Skeletal muscle satellite cell (primary cell): Measurements from ENCODE around the gene SLC6A3.

Experiments used
- H3K27me3 ChIP-seq: 2 replicates; pipeline ENCODE4 v1.7.0; 2013; ENCODE audit warnings: low read length; ENCODE audit not compliant: control insufficient read depth, insufficient read depth
- H3K36me3 ChIP-seq: 2 replicates; pipeline ENCODE4 v1.7.0; 2013; ENCODE audit warnings: mild to moderate bottlenecking, control low read depth, low read length; ENCODE audit not compliant: insufficient read depth
- H3K4me1 ChIP-seq: 2 replicates; pipeline ENCODE4 v1.7.0; 2013; ENCODE audit warnings: low read length; ENCODE audit not compliant: control insufficient read depth, insufficient read depth
- H3K4me2 ChIP-seq: 2 replicates; pipeline ENCODE4 v1.7.0; 2013; ENCODE audit warnings: mild to moderate bottlenecking, low read length
- H3K4me3 ChIP-seq: 2 replicates; pipeline ENCODE4 v1.7.0; 2013; ENCODE audit warnings: low read length
- H3K9ac ChIP-seq: 2 replicates; pipeline ENCODE4 v1.7.0; 2013; ENCODE audit warnings: mild to moderate bottlenecking, low read depth, low read length, moderate library complexity
- H3K9me3 ChIP-seq: replicated peaks from 2 replicates; pipeline ENCODE4 v1.7.0; 2013; ENCODE audit warnings: mild to moderate bottlenecking, control low read depth, low read length

SLC6A3 gene

GRCh38 chr5:1468247-1468612, 23.0 kb upstream of the SLC6A3 start:
- no peak overlapping the region for H3K4me2 ChIP-seq
- H3K9ac ChIP-seq = no peak overlapping the region
- H3K27me3 ChIP-seq = no peaks in the 10 kb centered on the region
- no peaks in the 10 kb centered on the region for H3K4me1 ChIP-seq
- H3K36me3 ChIP-seq = peaks cover 30% of the 10 kb centered on the region
- no peaks in the 10 kb centered on the region for H3K9me3 ChIP-seq
- no peak overlapping the region for H3K4me3 ChIP-seq

- H3K4me2 ChIP-seq = no peak overlapping the region
- H3K9ac ChIP-seq = no peak overlapping the region
- no peaks in the 10 kb centered on the region for H3K4me1 ChIP-seq
- H3K9me3 ChIP-seq = no peaks in the 10 kb centered on the region
- peaks cover 31% of the 10 kb centered on the region for H3K36me3 ChIP-seq
- no peak overlapping the region for H3K4me3 ChIP-seq
- H3K27me3 ChIP-seq = no peaks in the 10 kb centered on the region
Measured at GRCh38 chr5:1467341-1468246, 22.4 kb upstream of the SLC6A3 start.

DNA sequence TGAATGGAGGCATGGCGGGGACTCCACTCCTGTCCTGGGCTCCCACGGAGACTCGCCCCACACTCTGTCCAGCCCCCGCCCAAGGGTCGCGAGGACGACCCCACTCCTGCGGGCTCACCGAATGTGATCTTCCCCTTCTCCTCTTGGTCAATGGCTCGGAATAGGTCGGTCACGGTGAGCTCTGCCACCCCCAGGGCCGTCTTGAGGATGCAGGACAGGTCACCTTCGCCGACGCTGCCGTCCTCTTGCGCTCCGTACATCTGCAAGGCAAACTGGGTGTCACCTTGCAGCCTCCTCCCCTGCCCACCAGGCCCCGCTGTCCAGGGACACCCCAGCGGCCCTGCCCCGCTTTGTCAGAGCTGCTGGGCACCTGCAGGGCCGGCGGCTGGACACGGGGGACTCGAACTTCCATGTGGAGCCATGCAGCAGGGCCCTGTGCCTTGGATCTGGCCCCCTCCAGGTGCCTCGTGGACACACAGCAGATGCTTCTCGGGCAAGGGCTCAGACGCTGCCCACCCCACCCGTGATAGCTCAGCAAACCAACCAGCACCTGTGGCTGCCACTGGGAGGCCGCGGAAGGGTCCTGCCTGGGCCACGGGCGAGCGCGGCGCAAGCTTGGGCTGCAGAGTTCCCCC, 21.5 kb upstream of the SLC6A3 start:
- no peak overlapping the region for H3K4me2 ChIP-seq
- no peaks in the 10 kb centered on the region for H3K27me3 ChIP-seq
- H3K4me3 ChIP-seq = no peak overlapping the region
- H3K9ac ChIP-seq = no peak overlapping the region
- no peaks in the 10 kb centered on the region for H3K4me1 ChIP-seq
- no peaks in the 10 kb centered on the region for H3K9me3 ChIP-seq
- peaks cover 35% of the 10 kb centered on the region for H3K36me3 ChIP-seq

DNA sequence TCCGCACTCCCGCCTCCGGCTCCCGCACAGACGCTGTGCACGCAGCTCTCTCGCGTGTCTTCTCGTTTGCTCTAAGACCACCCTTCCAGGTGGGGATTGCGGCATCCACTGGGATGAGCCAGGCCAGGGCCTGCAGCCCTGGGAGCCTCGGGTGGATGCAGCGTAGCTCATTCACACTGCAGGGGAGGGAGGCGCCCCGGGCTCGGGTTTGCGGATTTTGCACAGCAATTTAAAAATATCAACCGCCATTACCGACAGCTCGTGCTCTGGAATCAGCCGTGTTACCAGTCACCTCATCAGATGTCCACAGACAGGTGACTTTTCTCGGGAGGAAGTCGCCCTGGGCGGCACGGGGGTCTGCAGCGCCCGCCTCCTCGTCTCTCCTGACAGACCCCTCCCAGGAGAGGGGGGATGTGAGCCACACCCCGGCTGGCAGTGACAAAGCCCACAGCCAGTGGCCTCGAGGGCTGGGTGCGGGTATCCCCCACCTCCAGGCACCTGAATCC, 20.8 kb upstream of the SLC6A3 start:
- Histone ChIP-seq H3K27me3 (no peaks in the 10 kb centered on the region), H3K4me2 (no peak overlapping the region), H3K4me3 (no peak overlapping the region), H3K9ac (no peak overlapping the region), H3K4me1 (no peaks in the 10 kb centered on the region), H3K9me3 (no peaks in the 10 kb centered on the region), H3K36me3 (peaks cover 40% of the 10 kb centered on the region)

DNA sequence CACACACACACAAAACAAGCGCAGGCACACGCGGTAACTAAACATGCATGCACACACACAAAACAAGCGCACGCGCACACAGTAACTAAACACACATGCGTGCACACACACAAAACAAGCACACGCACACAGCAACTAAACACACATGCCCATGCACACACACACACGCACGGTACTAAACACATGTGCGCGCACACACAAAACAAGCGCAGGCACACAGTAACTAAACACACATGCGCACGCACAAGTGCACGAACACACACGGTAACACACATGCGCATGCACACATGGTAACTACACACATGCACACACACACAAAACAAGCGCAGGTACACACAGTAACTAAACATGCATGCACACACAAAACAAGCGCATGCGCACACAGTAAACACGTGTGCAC, 19.9 kb upstream of the SLC6A3 start:
- no peak overlapping the region for H3K9ac ChIP-seq
- H3K27me3 ChIP-seq = no peaks in the 10 kb centered on the region
- no peak overlapping the region for H3K4me2 ChIP-seq
- no peak overlapping the region for H3K4me3 ChIP-seq
- no peaks in the 10 kb centered on the region for H3K9me3 ChIP-seq
- H3K4me1 ChIP-seq = no peaks in the 10 kb centered on the region
- H3K36me3 ChIP-seq = peaks cover 40% of the 10 kb centered on the region

DNA sequence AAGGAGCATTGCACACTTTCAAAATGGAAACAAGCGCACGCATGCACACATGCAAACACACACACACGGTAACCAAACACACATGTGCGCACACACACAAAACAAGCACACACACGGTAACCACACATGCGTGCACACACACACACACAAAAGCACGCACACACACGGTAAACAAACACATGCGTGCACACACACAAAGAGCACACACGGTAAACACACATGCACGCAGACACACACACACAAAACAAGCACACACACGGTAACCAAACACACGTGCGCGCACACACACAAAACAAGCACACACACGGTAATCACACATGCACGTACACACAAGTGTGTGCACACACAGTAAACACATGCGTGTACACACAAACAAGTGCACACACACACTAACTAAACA, 19.3 kb upstream of the SLC6A3 start:
- Histone ChIP-seq H3K4me1 (no peaks in the 10 kb centered on the region), H3K4me2 (no peak overlapping the region), H3K9ac (no peak overlapping the region), H3K27me3 (no peaks in the 10 kb centered on the region), H3K9me3 (no peaks in the 10 kb centered on the region), H3K4me3 (no peak overlapping the region), H3K36me3 (peaks cover 40% of the 10 kb centered on the region)

GRCh38 chr5:1464096-1464446, 18.8 kb upstream of the SLC6A3 start:
- Histone ChIP-seq H3K4me1 (no peaks in the 10 kb centered on the region), H3K9me3 (no peaks in the 10 kb centered on the region), H3K9ac (no peak overlapping the region), H3K4me3 (no peak overlapping the region), H3K36me3 (peaks cover 40% of the 10 kb centered on the region), H3K27me3 (no peaks in the 10 kb centered on the region), H3K4me2 (no peak overlapping the region)

DNA sequence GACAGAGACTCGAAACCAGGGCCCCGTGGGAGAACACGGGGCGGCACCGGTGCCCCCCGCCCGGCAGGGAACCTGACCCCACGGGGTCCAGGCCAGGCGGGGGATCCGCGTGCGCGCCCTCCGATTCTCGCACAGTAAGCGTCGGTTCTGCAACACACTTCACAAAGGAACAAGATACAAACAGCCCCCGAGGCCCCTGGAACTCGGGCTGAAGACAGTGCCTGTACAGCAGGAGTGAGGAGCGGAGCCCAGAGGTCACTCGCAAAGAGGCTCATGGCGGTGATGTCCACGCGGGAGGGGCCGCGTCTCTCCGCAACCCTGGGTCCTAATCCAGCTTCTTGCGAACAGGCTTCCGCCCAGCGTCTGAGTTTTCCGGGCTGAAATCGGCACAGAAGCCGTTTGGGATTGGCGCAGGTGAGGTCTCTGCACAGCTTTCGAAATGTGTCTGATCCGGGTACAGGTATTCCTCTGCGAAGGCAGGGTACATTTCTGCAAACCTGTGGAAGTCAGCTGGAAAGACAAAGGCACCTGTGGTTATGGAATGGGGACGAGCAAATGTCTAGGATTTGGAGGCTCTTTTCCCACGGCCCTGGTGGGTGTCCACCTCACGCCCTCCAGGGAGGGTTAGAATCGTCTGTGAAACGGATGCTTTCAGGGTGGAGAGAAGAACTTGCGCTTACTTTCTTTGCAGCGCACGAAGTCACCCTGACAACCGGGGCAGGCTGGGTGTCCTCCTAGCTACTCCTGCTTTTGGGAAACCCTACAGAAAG, 18.3 kb upstream of the SLC6A3 start:
- Histone ChIP-seq H3K9ac (no peak overlapping the region), H3K4me3 (no peak overlapping the region), H3K27me3 (no peaks in the 10 kb centered on the region), H3K9me3 (no peaks in the 10 kb centered on the region), H3K36me3 (peaks cover 40% of the 10 kb centered on the region), H3K4me1 (no peaks in the 10 kb centered on the region), H3K4me2 (no peak overlapping the region)

DNA sequence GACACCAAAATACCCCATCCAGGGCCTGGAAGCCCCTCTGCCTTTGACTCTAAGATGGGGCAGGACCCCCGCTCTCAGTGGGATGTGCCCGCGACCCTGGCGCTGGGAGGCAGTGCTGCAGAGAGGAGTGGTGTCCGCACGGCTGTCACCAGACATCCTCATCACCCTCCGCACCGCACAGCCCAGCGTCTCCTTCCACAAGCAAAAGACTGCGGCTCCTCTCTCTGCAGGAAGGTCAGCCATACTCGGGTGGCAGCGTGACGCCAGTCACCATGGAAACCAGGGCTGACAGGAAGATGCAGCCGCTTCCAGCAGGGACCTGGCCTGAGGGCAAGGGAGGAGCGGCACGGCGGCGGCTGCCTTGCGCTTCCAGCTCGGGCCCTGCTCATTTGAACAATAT, 17.1 kb upstream of the SLC6A3 start:
- Histone ChIP-seq H3K4me2 (no peak overlapping the region), H3K4me3 (no peak overlapping the region), H3K27me3 (no peaks in the 10 kb centered on the region), H3K4me1 (no peaks in the 10 kb centered on the region), H3K9me3 (peaks cover 5% of the 10 kb centered on the region), H3K9ac (no peak overlapping the region), H3K36me3 (peaks cover 40% of the 10 kb centered on the region)

- Histone ChIP-seq H3K4me1 (no peaks in the 10 kb centered on the region), H3K27me3 (no peaks in the 10 kb centered on the region), H3K9me3 (peaks cover 14% of the 10 kb centered on the region), H3K4me3 (no peak overlapping the region), H3K9ac (no peak overlapping the region), H3K36me3 (peaks cover 34% of the 10 kb centered on the region), H3K4me2 (no peak overlapping the region)
Measured at GRCh38 chr5:1461396-1461795, 16.2 kb upstream of the SLC6A3 start.

- no peak overlapping the region for H3K4me3 ChIP-seq
- H3K9me3 ChIP-seq = peaks cover 17% of the 10 kb centered on the region
- H3K36me3 ChIP-seq = peaks cover 26% of the 10 kb centered on the region
- no peak overlapping the region for H3K9ac ChIP-seq
- no peak overlapping the region for H3K4me2 ChIP-seq
- no peaks in the 10 kb centered on the region for H3K4me1 ChIP-seq
- H3K27me3 ChIP-seq = no peaks in the 10 kb centered on the region
Measured at GRCh38 chr5:1460054-1460682, 14.9 kb upstream of the SLC6A3 start.
